ENCODE results near the gene AMPH. TPM values are rescaled to one million over a fixed set of nuclear protein-coding genes. Genes with fewer than 3 reads are reported as not detected.

Gene AMPH
- total RNA-seq, 4 donors from 2014 or later: 2.3 to 14.7 (median 7.2) TPM

GRCh38 chr7:38438970-38439369 lies 192.2 kb downstream of the AMPH start:
- Histone ChIP-seq H3K27me3 (no peaks in the 10 kb centered on the region), H3K4me1 (no peaks in the 10 kb centered on the region), H3K9me3 (no peaks in the 10 kb centered on the region), H3K4me3 (no peak overlapping the region), H3K27ac (no peak overlapping the region), H3K36me3 (no peaks in the 10 kb centered on the region)
- ATAC-seq: no peak
- TF ChIP-seq EP300 (IDR thresholded peaks at IDR 0.05): no peak

GRCh38 chr7:38432671-38433070 lies 198.5 kb downstream of the AMPH start:
- Histone ChIP-seq H3K9me3 (no peaks in the 10 kb centered on the region), H3K4me1 (peaks cover 0 to 8% (median 0%) of the 10 kb centered on the region in 3 donors), H3K27me3 (no peaks in the 10 kb centered on the region), H3K36me3 (no peaks in the 10 kb centered on the region), H3K27ac (no peak overlapping the region), H3K4me3 (no peak overlapping the region)
- WGBS, 2 donors (ENCODE audit: low coverage in 1 of 2): 91 to 93% methylated on average over 3 of the region's 3 CpGs
- no peak for ATAC-seq
- no peak for TF ChIP-seq POLR2A (IDR thresholded peaks at IDR 0.05)
- no peak for TF ChIP-seq POLR2AphosphoS5 (IDR thresholded peaks at IDR 0.05)
- no peak for TF ChIP-seq EP300 (IDR thresholded peaks at IDR 0.05)
- no peak for TF ChIP-seq CTCF (IDR thresholded peaks at IDR 0.05)

GRCh38 chr7:38432080-38432479 lies 199.1 kb downstream of the AMPH start:
- WGBS, 2 donors (ENCODE audit: low coverage in 1 of 2): 90 to 100% methylated on average over 1 of the region's 1 CpG

GRCh38 chr7:38429057-38429456 lies 202.1 kb downstream of the AMPH start:
- Histone ChIP-seq H3K27ac (no peak overlapping the region), H3K9me3 (no peaks in the 10 kb centered on the region), H3K27me3 (no peaks in the 10 kb centered on the region), H3K36me3 (no peaks in the 10 kb centered on the region), H3K4me3 (no peak overlapping the region), H3K4me1 (peaks cover 0 to 8% (median 0%) of the 10 kb centered on the region in 3 donors)
- ATAC-seq: no peak
- WGBS, 2 donors (ENCODE audit: low coverage in 1 of 2): 63 to 92% methylated on average over 1 to 4 of the region's 7 CpGs
- no peak for TF ChIP-seq CTCF (IDR thresholded peaks at IDR 0.05)
- TF ChIP-seq EP300 (IDR thresholded peaks at IDR 0.05): no peak
- TF ChIP-seq POLR2AphosphoS5 (IDR thresholded peaks at IDR 0.05): no peak
- TF ChIP-seq POLR2A (IDR thresholded peaks at IDR 0.05): no peak

More at GRCh38 chr7:38432080-38432479, 199.1 kb downstream of the AMPH start:
- H3K4me1 ChIP-seq: peaks cover 0 to 8% (median 0%) of the 10 kb centered on the region in 3 donors
- H3K4me3 ChIP-seq: no peak overlapping the region
- no peak overlapping the region for H3K27ac ChIP-seq
- no peaks in the 10 kb centered on the region for H3K27me3 ChIP-seq
- H3K36me3 ChIP-seq: no peaks in the 10 kb centered on the region
- TF ChIP-seq POLR2AphosphoS5 (IDR thresholded peaks at IDR 0.05) (no peak), POLR2A (IDR thresholded peaks at IDR 0.05) (no peak), EP300 (IDR thresholded peaks at IDR 0.05) (no peak), CTCF (IDR thresholded peaks at IDR 0.05) (no peak)
- ATAC-seq: no peak
- no peaks in the 10 kb centered on the region for H3K9me3 ChIP-seq

- no peaks in the 10 kb centered on the region for H3K9me3 ChIP-seq
- H3K27me3 ChIP-seq: no peaks in the 10 kb centered on the region
- H3K27ac ChIP-seq: no peak overlapping the region
- no peaks in the 10 kb centered on the region for H3K36me3 ChIP-seq
- TF ChIP-seq CTCF (IDR thresholded peaks at IDR 0.05): no peak
- TF ChIP-seq POLR2A (IDR thresholded peaks at IDR 0.05): no peak
- TF ChIP-seq EP300 (IDR thresholded peaks at IDR 0.05): no peak
- no peak for TF ChIP-seq POLR2AphosphoS5 (IDR thresholded peaks at IDR 0.05)
- peaks cover 0 to 8% (median 0%) of the 10 kb centered on the region in 3 donors for H3K4me1 ChIP-seq
- no peak for ATAC-seq
- no peak overlapping the region for H3K4me3 ChIP-seq
- WGBS, 2 donors (ENCODE audit: low coverage in 1 of 2): 20 to 22% methylated on average over 1 of the region's 1 CpG
Measured at GRCh38 chr7:38428041-38428440, 203.1 kb downstream of the AMPH start.

Measured in gastroesophageal sphincter (tissue), 4 donors.